ENCODE measurements around the gene YPEL5.
"Not testable (repeated sequence)": the region's sequence is repeated elsewhere in the genome, so short reads cannot be mapped to it uniquely, and the experiment has no call there.

The YPEL5 gene

DNA sequence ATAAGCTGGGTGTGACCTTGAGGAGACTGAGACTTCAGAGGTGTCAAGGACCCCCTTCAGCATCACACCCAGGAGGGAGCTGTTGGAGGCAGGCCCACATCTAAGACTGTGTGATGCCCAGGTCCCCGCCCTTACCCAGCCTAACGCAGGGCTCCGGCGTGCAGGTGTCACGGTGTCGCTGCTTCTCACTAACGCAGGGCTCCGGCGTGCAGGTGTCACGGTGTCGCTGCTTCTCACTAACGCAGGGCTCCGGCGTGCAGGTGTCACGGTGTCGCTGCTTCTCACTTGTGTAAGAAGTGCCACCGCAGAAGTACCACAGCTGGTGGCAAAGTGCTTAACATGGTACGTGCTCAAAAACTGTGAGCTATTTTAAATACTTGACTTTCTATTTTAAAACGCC, 35.6 kb upstream of the YPEL5 start:
- H3K27me3 ChIP-seq (ENCODE audit: control insufficient read depth, insufficient read depth, low read length); H3K27ac ChIP-seq (ENCODE audit: low read depth, low read length); H3K4me1 ChIP-seq (ENCODE audit: control insufficient read depth, insufficient read depth, low read length); H3K36me3 ChIP-seq (ENCODE audit: control insufficient read depth, insufficient read depth, low read length); H3K4me3 ChIP-seq (ENCODE audit: low read depth, low read length); H3K9ac ChIP-seq (ENCODE audit: low read length); H3K9me3 ChIP-seq (ENCODE audit: control insufficient read depth, insufficient read depth, low read depth, low read length): not testable (repeated sequence)

DNA sequence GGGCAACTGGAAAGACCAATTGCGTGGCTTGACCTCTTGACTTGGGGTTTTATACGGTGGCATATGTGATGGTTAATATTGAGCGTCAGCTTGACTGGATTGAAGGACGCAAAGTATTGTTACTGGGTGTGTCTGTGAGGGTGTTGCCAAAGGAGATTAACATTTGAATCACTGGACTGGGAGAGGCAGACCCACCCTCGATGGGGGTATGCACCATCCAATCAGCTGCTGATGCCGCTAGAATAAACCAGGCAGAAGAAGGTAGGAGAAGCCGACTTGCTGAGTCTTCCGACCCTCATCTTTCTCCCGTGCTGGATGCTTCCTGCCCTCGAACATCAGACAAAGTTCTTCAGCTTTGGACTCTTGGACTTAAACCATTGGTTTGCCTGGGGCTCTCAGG, 34.2 kb upstream of the YPEL5 start:
- peaks cover 10% of the 10 kb centered on the region for H3K4me1 ChIP-seq (ENCODE audit: control insufficient read depth, insufficient read depth, low read length)
- no peaks in the 10 kb centered on the region for H3K27me3 ChIP-seq (ENCODE audit: control insufficient read depth, insufficient read depth, low read length)
- H3K9me3 ChIP-seq (ENCODE audit: control insufficient read depth, insufficient read depth, low read depth, low read length): no peaks in the 10 kb centered on the region
- no peak overlapping the region for H3K4me3 ChIP-seq (ENCODE audit: low read depth, low read length)
- H3K27ac ChIP-seq (ENCODE audit: low read depth, low read length): no peak overlapping the region
- H3K36me3 ChIP-seq (ENCODE audit: control insufficient read depth, insufficient read depth, low read length): no peaks in the 10 kb centered on the region
- no peak overlapping the region for H3K9ac ChIP-seq (ENCODE audit: low read length)

DNA sequence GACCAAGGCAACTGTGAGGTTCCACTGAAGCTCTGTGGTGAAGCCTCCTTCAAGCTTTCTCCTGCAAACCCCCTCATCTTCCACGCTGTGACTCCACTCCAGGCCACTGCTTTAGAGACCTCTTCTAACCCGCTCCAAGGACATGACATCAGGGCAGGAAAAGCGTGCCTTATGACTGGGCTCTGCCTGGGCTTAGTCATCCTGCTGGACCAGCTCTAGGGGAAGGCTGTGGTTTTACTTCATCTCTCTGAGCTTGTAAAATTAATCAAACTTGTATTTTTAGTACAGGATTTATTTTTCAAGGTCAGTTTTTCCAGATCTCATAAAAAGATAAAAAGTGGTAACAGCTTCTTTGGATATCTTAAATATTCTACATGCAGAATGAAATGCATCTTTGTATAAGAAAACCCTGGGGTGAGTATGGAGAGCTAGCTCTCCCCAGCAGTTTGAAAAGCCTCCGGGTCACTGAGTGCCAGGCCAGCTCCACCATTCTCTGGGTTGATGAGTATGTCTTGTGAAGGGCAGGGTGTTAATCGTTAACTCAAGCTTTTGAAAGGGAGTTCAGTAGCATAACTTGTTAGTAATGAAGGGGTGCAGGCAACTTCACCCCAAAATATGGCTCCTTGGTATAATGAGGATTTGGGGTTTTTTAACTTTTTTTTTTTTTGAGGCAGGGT, 33.1 kb upstream of the YPEL5 start:
- Histone ChIP-seq H3K9ac (ENCODE audit: low read length) (no peak overlapping the region), H3K4me1 (ENCODE audit: control insufficient read depth, insufficient read depth, low read length) (peaks cover 10% of the 10 kb centered on the region), H3K9me3 (ENCODE audit: control insufficient read depth, insufficient read depth, low read depth, low read length) (no peaks in the 10 kb centered on the region), H3K4me3 (ENCODE audit: low read depth, low read length) (no peak overlapping the region), H3K27ac (ENCODE audit: low read depth, low read length) (no peak overlapping the region), H3K36me3 (ENCODE audit: control insufficient read depth, insufficient read depth, low read length) (no peaks in the 10 kb centered on the region), H3K27me3 (ENCODE audit: control insufficient read depth, insufficient read depth, low read length) (no peaks in the 10 kb centered on the region)

GRCh38 chr2:30115141-30115980, 31.4 kb upstream of the YPEL5 start:
- Histone ChIP-seq H3K9ac (ENCODE audit: low read length) (peak overlapping the region; percentile 10), H3K4me3 (ENCODE audit: low read depth, low read length) (no peak overlapping the region), H3K4me1 (ENCODE audit: control insufficient read depth, insufficient read depth, low read length) (peaks cover 10% of the 10 kb centered on the region), H3K36me3 (ENCODE audit: control insufficient read depth, insufficient read depth, low read length) (no peaks in the 10 kb centered on the region), H3K27ac (ENCODE audit: low read depth, low read length) (no peak overlapping the region), H3K27me3 (ENCODE audit: control insufficient read depth, insufficient read depth, low read length) (no peaks in the 10 kb centered on the region), H3K9me3 (ENCODE audit: control insufficient read depth, insufficient read depth, low read depth, low read length) (no peaks in the 10 kb centered on the region)

DNA sequence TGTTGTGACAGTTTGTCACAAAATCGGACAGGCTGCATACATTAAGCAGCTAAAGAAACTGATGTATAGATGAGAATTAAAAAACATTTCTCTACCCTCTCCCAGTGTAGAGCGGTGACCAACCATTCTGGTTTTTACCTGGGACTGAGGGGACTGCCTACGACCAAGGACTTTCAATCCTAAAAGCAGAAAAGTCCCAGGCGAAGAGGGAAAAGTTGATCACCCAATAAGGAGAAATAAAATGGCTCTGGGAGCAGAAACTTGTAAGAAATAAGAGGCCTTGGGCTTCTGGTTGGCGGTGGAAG, 30.9 kb upstream of the YPEL5 start:
- Histone ChIP-seq H3K4me3 (ENCODE audit: low read depth, low read length) (no peak overlapping the region), H3K27ac (ENCODE audit: low read depth, low read length) (no peak overlapping the region), H3K9me3 (ENCODE audit: control insufficient read depth, insufficient read depth, low read depth, low read length) (no peaks in the 10 kb centered on the region), H3K36me3 (ENCODE audit: control insufficient read depth, insufficient read depth, low read length) (no peaks in the 10 kb centered on the region), H3K4me1 (ENCODE audit: control insufficient read depth, insufficient read depth, low read length) (peaks cover 10% of the 10 kb centered on the region), H3K27me3 (ENCODE audit: control insufficient read depth, insufficient read depth, low read length) (no peaks in the 10 kb centered on the region), H3K9ac (ENCODE audit: low read length) (no peak overlapping the region)

DNA sequence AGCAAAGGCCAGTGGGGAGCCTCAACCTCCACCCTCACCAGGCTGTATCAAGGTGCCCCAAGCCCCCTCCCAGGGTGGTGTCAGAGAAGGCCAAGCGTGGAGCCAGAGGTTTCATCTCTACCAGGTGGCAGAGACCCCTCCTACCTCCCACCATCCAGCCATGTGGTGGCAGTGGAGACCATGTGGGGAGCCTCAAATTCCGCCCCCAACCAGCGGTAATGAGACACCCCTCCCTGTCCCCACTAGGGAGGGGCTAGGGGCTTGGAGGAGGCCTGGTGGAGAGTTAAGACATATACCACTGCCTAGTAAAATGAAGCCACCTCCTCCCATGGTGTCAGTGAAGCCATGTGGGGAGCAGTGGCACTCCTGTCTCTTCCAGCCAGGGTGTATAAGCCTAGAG, 24.4 kb upstream of the YPEL5 start:
- Histone ChIP-seq H3K4me3 (ENCODE audit: low read depth, low read length) (no peak overlapping the region), H3K9ac (ENCODE audit: low read length) (no peak overlapping the region), H3K36me3 (ENCODE audit: control insufficient read depth, insufficient read depth, low read length) (no peaks in the 10 kb centered on the region), H3K9me3 (ENCODE audit: control insufficient read depth, insufficient read depth, low read depth, low read length) (peaks cover 4% of the 10 kb centered on the region; the same call in 1 of the 2 replicates), H3K27me3 (ENCODE audit: control insufficient read depth, insufficient read depth, low read length) (no peaks in the 10 kb centered on the region), H3K4me1 (ENCODE audit: control insufficient read depth, insufficient read depth, low read length) (no peaks in the 10 kb centered on the region), H3K27ac (ENCODE audit: low read depth, low read length) (no peak overlapping the region)

- H3K9me3 ChIP-seq (ENCODE audit: control insufficient read depth, insufficient read depth, low read depth, low read length): peaks cover 4% of the 10 kb centered on the region; the same call in 1 of the 2 replicates
- no peak overlapping the region for H3K27ac ChIP-seq (ENCODE audit: low read depth, low read length)
These were observed 19.6 kb upstream of the YPEL5 start for GRCh38 chr2:30127016-30127893.

GRCh38 chr2:30134582-30134981, 12.2 kb upstream of the YPEL5 start:
- no peaks in the 10 kb centered on the region for H3K9me3 ChIP-seq (ENCODE audit: control insufficient read depth, insufficient read depth, low read depth, low read length)
- H3K27ac ChIP-seq (ENCODE audit: low read depth, low read length): no peak overlapping the region
- H3K4me3 ChIP-seq (ENCODE audit: low read depth, low read length): no peak overlapping the region
- no peaks in the 10 kb centered on the region for H3K4me1 ChIP-seq (ENCODE audit: control insufficient read depth, insufficient read depth, low read length)
- H3K36me3 ChIP-seq (ENCODE audit: control insufficient read depth, insufficient read depth, low read length): no peaks in the 10 kb centered on the region
- no peak overlapping the region for H3K9ac ChIP-seq (ENCODE audit: low read length)
- H3K27me3 ChIP-seq (ENCODE audit: control insufficient read depth, insufficient read depth, low read length): no peaks in the 10 kb centered on the region

More at GRCh38 chr2:30127016-30127893, 19.6 kb upstream of the YPEL5 start:
- Histone ChIP-seq H3K36me3 (ENCODE audit: control insufficient read depth, insufficient read depth, low read length) (no peaks in the 10 kb centered on the region), H3K27me3 (ENCODE audit: control insufficient read depth, insufficient read depth, low read length) (no peaks in the 10 kb centered on the region), H3K4me3 (ENCODE audit: low read depth, low read length) (no peak overlapping the region), H3K9ac (ENCODE audit: low read length) (no peak overlapping the region), H3K4me1 (ENCODE audit: control insufficient read depth, insufficient read depth, low read length) (no peaks in the 10 kb centered on the region)

DNA sequence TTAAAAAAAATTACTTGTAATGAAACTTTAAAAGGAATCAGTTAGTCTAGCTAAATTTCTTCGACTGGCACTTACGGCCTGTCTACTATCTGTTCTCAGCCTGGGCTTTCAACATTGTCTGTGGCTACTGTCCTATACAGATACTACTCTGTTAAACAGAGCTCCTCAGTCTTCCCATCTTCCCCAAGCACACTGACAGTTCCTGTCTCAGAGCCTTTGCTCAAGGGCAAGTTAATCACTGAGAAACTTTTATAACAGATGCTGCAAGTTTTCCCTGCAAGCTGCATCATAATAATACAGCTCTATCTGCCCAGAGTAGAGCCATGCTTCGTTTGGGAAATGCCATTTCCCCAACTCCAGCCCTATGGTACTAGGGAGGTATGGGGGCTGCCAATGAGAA, 11.3 kb upstream of the YPEL5 start:
- Histone ChIP-seq H3K4me3 (ENCODE audit: low read depth, low read length) (no peak overlapping the region), H3K4me1 (ENCODE audit: control insufficient read depth, insufficient read depth, low read length) (no peaks in the 10 kb centered on the region), H3K27me3 (ENCODE audit: control insufficient read depth, insufficient read depth, low read length) (no peaks in the 10 kb centered on the region), H3K9me3 (ENCODE audit: control insufficient read depth, insufficient read depth, low read depth, low read length) (no peaks in the 10 kb centered on the region), H3K9ac (ENCODE audit: low read length) (no peak overlapping the region), H3K27ac (ENCODE audit: low read depth, low read length) (no peak overlapping the region), H3K36me3 (ENCODE audit: control insufficient read depth, insufficient read depth, low read length) (no peaks in the 10 kb centered on the region)

DNA sequence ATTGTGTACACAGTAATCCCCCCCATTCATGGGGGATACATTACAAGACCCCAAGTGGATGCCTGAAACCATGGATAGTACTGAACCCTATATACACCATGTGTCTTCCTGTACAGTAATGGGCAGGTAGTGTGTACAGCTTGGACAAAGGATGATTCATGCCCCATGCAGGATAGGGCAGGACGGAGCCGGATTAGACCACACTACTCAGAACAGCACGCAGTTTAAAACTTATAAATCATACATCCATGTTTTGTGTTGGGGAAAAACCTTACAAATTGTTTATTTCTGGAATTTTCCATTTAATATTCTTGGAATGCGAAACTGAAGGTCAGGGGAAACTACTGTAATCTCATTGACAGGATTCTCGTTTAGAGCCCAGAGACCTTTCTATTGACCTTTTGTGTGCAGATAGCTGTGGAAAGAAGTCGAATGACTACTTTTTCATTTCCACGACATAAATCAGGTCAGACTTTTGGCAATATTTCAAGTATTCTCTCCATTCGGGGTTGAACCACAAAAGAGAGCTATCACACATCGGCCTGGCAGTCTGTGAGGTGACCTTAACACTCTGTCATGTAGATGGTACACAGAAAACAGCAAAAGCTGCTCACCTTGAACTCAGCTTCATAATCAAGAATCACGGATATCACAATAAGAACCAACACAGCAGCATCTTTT, 9.9 kb upstream of the YPEL5 start:
- Histone ChIP-seq H3K27ac (ENCODE audit: low read depth, low read length) (no peak overlapping the region), H3K9ac (ENCODE audit: low read length) (no peak overlapping the region), H3K4me3 (ENCODE audit: low read depth, low read length) (no peak overlapping the region), H3K27me3 (ENCODE audit: control insufficient read depth, insufficient read depth, low read length) (no peaks in the 10 kb centered on the region), H3K36me3 (ENCODE audit: control insufficient read depth, insufficient read depth, low read length) (no peaks in the 10 kb centered on the region), H3K4me1 (ENCODE audit: control insufficient read depth, insufficient read depth, low read length) (no peaks in the 10 kb centered on the region), H3K9me3 (ENCODE audit: control insufficient read depth, insufficient read depth, low read depth, low read length) (no peaks in the 10 kb centered on the region)

Measured in HUES6 (cell line).